Adrenal gland (tissue), 12 donors: Measurements from ENCODE around the gene EXD3. TPM values are rescaled to one million over a fixed set of nuclear protein-coding genes. Genes with fewer than 3 reads are reported as not detected.
A peak's percentile ranks its signal among the peaks of the same experiment; 100 is the strongest.

Experiments
- DNase-seq, 7 donors: peaks; one replicate each; pipeline ENCODE4 v3.0.0-alpha.2; 2019 to 2020
- H3K27ac ChIP-seq, 5 donors: fragments of 200-600 bp; sonication (generic) in 4 of 5; 1 replicate in 3 of 5; 2 replicates in 2 of 5; pipeline versions ENCODE4 v1.5.1 to v1.8.0; 2016 to 2020; ENCODE audit warnings: mild to moderate bottlenecking in 1 of 5
- H3K27me3 ChIP-seq: fragments of 200-600 bp; 2 replicates; pipeline ENCODE4 v1.8.0; 2021
- H3K36me3 ChIP-seq, 2 donors: fragments of 200-600 bp; replicated peaks in 1 of 2; 1 replicate in 1 of 2; 2 replicates in 1 of 2; pipeline versions ENCODE4 v1.5.1 to v1.8.0; 2018 to 2022
- H3K4me1 ChIP-seq, 2 donors: fragments of 200-600 bp; replicated peaks in 1 of 2; 1 replicate in 1 of 2; 2 replicates in 1 of 2; pipeline versions ENCODE4 v1.5.1 to v1.8.0; 2018 to 2021
- H3K4me3 ChIP-seq, 4 donors: fragments of 200-600 bp; sonication (generic) in 3 of 4; one replicate each; pipeline ENCODE4 v1.5.1; 2016 to 2018
- H3K9me3 ChIP-seq, 3 donors: fragments of 200-600 bp; sonication (generic) in 1 of 3; replicated peaks in 1 of 3; 1 replicate in 2 of 3; 2 replicates in 1 of 3; pipeline versions ENCODE4 v1.5.1 to v1.8.0; 2016 to 2021
- POLR2A ChIP-seq, 2 donors: fragments of 450-650 bp; IDR thresholded peaks; one replicate each; pipeline ENCODE4 v1.6.1; 2017; ENCODE audit warnings: antibody characterized with exemption in 2 of 2, mild to moderate bottlenecking in 2 of 2, moderate library complexity in 1 of 2
- WGBS, 4 donors: extraction: QIAGEN DNeasy Blood & Tissue Kit in 2 of 4; methylation state at CpG; one replicate each; pipeline versions ENCODE4 v1.1.5 to v1.1.7; 2013 to 2017; 5-methylcytosine and 5-hydroxymethylcytosine counted together
- intact Hi-C, 2 donors: fragments of 100-400 bp; cut with DNase I; formaldehyde crosslinking; loops; one replicate each; pipeline versions ENCODE4 v1.14.1 to v1.15.0; 2022 to 2023
- polyA plus RNA-seq, 3 donors: library from polyadenylated mRNA; stranded (reverse); fragments of 200-250 nt in 2 of 3; fragments of 350-450 nt in 1 of 3; fragmentation: Illumina TruSeq in 1 of 3; extraction: RNeasy Lipid Tissue Mini Kit (QIAGEN cat#74804) in 1 of 3; gene quantifications; one replicate each; pipeline ENCODE4 v1.2.3, GENCODE V29; 2013 to 2014
- total RNA-seq, 9 donors: library from RNA; depleted of rRNA in 4 of 9; stranded (reverse); fragments of >200 nt in 4 of 9; fragments of 120-200 nt in 1 of 9; fragmentation: NEBNext Ultra II Directional in 1 of 9; extraction: Animal tissue kit (Norgen Biotek cat#: 25700) in 1 of 9; gene quantifications; one replicate each; pipeline versions ENCODE4 v1.1.0 to v1.2.4, GENCODE V29; 2013 to 2023
- TF ChIP-seq, protein P1 (sequence below), 6 experiments: fragments of 450-650 bp in 4 of 6; fragments of 200-600 bp in 2 of 6; sonication (generic) in 1 of 6; IDR thresholded peaks; 1 replicate in 5 of 6; 2 replicates in 1 of 6; pipeline versions ENCODE4 v1.5.1 to v1.8.0; 2016 to 2021; ENCODE audit warnings: antibody characterized with exemption in 6 of 6, mild to moderate bottlenecking in 2 of 6, moderate library complexity in 1 of 6
- donor health status: healthy with polysubstance abuse.
- donor health status: Bipolar disorder and iron deficiency.
- donor health status: DM: yes; HTN: yes; CAD: no.
- donor health status: DM: no; HTN: no; CAD: no.
- donor health status: DM: no; HTN: no; CAD: no.
- donor health status: DM: yes; HTN: yes; CAD: no.

Gene EXD3
- total and polyA plus RNA-seq, 12 donors: 1.2 to 111 (median 23.9) TPM

DNA sequence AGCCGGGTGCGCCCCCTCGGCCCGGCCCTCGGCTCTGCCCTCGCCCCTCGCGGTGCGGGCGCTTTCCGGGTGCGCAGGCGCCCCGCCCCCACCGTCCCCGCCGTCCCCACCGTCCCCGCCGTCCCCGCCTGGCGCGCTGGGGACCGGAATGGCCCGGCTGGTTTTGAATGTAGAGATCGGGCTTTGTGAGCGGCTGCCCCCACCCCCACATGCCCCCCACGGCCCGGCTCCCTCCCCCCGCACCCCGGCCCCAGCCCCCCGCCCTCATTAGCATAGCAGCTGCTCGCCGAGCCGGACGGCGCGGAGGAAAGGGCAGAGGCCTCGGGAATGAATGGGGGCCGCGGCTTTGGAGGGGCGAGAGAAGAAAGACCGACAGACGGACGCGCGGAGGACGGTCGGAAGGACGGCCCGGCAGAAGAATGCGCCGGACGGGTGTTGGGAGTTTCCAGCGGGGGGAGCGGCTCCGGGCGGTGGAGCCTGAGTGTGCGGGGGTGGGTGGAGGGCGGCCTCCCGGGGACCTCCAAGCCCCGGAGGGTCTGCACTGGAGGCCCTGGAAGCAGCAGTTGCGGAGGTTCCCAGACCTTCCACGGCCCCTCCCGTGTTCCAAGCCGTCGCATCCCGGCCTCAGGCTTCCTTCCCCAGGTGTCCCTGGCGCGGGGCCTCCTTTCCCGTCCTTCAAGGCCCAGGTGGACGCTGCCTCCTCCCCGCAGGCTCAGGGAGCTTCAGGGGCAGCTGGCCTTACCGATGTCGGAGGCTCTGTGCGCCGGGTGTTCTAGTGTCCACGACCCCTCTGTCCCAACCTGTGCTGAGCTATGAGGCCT, 126.9 kb downstream of the EXD3 start:
- H3K9me3 ChIP-seq: no peaks in the 10 kb centered on the region
- H3K4me1 ChIP-seq: peaks cover 3 to 20% of the 10 kb centered on the region in 2 donors
- H3K36me3 ChIP-seq: no peaks in the 10 kb centered on the region
- H3K27ac ChIP-seq: peak overlapping the region in 3 of 5 donors; percentile 10 to 77 (median 63)
- H3K4me3 ChIP-seq: peak overlapping the region in 1 of 4 donors; percentile 60
- intact Hi-C loops: loop anchor here (2.0 to 10.0 kb wide), 3 partner anchors 111 to 229 kb away; no protein-coding TSS in a partner anchor
- TF ChIP-seq POLR2A (IDR thresholded peaks at IDR 0.05): no peak
- TF ChIP-seq, protein P1, sequence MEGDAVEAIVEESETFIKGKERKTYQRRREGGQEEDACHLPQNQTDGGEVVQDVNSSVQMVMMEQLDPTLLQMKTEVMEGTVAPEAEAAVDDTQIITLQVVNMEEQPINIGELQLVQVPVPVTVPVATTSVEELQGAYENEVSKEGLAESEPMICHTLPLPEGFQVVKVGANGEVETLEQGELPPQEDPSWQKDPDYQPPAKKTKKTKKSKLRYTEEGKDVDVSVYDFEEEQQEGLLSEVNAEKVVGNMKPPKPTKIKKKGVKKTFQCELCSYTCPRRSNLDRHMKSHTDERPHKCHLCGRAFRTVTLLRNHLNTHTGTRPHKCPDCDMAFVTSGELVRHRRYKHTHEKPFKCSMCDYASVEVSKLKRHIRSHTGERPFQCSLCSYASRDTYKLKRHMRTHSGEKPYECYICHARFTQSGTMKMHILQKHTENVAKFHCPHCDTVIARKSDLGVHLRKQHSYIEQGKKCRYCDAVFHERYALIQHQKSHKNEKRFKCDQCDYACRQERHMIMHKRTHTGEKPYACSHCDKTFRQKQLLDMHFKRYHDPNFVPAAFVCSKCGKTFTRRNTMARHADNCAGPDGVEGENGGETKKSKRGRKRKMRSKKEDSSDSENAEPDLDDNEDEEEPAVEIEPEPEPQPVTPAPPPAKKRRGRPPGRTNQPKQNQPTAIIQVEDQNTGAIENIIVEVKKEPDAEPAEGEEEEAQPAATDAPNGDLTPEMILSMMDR (IDR thresholded peaks at IDR 0.05): no peak
- peaks cover 26% of the 10 kb centered on the region for H3K27me3 ChIP-seq
- 7 to 21% (median 9%) methylated on average over 16 to 77 of the region's 78 CpGs for WGBS, 4 donors
- no peak for DNase-seq

DNA sequence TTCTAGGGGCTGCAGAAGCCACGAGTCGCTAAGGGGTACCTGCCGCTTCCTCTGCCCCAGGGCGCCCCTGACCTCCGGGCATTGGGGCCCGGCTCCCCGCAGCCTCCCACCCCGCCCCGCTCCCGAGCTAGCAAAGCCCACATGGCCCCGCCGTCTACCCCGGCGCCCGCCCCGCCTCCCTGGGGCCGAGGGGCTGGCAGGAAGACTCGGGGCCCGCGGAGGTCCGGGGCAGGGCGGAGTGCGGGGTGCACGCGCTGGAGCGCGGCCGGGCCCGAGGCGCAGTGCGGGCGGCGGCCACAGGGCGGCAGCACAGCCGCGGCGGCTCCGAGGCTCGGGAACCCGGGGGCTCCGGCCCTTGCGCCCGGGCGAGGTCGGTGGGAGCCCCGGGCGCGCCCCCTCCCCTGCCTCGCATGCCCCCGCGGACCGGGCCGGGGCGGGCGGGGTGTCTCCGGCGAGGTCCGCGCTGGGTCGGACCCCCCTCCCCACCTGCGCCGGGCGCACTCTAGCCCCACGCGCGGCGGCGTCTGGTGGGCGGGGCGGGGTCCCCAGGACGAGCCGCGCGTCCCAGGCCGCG, 127.6 kb downstream of the EXD3 start:
- peaks cover 26% of the 10 kb centered on the region for H3K27me3 ChIP-seq
- intact Hi-C loops: loop anchor here in 1 of 2 donors (5.0 to 10.0 kb wide), 2 partner anchors 112 to 229 kb away; no protein-coding TSS in a partner anchor
- 0 to 5% (median 2%) methylated on average over 2 to 76 of the region's 76 CpGs for WGBS, 4 donors

DNA sequence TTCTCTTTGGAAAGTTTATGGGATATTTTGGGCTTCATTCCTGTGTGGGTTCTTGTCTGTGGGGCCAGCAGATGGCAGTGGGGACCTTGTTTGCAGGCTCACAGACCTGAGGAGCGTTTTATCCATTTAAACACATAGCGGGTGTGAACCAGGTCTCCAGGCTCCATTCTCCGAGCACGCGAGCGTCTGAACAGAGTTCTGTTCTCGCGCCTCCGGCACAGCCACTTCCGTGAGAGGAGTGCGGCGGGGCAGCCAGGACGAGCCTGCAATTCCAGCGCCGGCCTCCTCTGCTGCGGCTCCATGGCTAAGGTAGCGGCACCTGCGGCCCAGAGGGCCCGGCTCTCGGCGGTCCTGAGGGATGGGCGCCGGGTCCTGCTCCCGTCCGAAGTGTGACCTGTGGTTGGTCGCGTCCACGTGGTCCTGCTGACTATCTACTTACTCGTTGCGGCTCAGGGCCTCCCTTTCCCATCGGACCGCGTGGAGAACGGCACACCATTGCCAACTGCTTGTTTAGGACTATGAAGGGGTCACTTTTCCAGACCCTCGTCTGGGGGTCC, 128.2 kb downstream of the EXD3 start:
- Histone ChIP-seq H3K9me3 (no peaks in the 10 kb centered on the region), H3K36me3 (no peaks in the 10 kb centered on the region), H3K27me3 (peaks cover 23% of the 10 kb centered on the region), H3K4me3 (peak overlapping the region in 1 of 4 donors; percentile 60), H3K4me1 (peaks cover 3 to 13% of the 10 kb centered on the region in 2 donors), H3K27ac (no peak overlapping the region)
- no peak for DNase-seq
- intact Hi-C loops: loop anchor here in 1 of 2 donors (5.0 to 10.0 kb wide), 2 partner anchors 113 to 230 kb away; no protein-coding TSS in a partner anchor
- no peak for TF ChIP-seq POLR2A (IDR thresholded peaks at IDR 0.05)
- TF ChIP-seq, protein P1 (IDR thresholded peaks at IDR 0.05): no peak
- WGBS, 4 donors: 0 to 36% (median 22%) methylated on average over 1 to 35 of the region's 35 CpGs

More for the DNA sequence above, 127.6 kb downstream of the EXD3 start:
- peak overlapping the region in 1 of 4 donors; percentile 60 for H3K4me3 ChIP-seq
- peaks cover 3 to 13% of the 10 kb centered on the region in 2 donors for H3K4me1 ChIP-seq
- no peaks in the 10 kb centered on the region for H3K9me3 ChIP-seq
- H3K36me3 ChIP-seq: no peaks in the 10 kb centered on the region
- peak in 1 of 7 donors; percentile 35 for DNase-seq
- peak overlapping the region in 1 of 5 donors; percentile 77 for H3K27ac ChIP-seq
- TF ChIP-seq POLR2A (IDR thresholded peaks at IDR 0.05): no peak
- TF ChIP-seq, protein P1 (IDR thresholded peaks at IDR 0.05): peak in 3 of 6 experiments; percentile 62 to 85 (median 81)
